IMR-90 (cell line): ENCODE measurements around the gene CCDC120. TPM values are rescaled to one million over a fixed set of nuclear protein-coding genes. Genes with fewer than 3 reads are reported as not detected.

ENCODE experiments used
- ATAC-seq: fragments of 200-7000 bp; cut with Tn5 transposase; 2 replicates; pipeline ENCODE4 v1.9.1; 2020; ENCODE audit warnings: low read depth, mild to moderate bottlenecking, moderate library complexity
- BruUV-seq: library from RNA; stranded (reverse); fragments of 400-500 nt; replicated peaks from 2 replicates; lab custom pipeline; 2021; lab: Mats Ljungman, UMichigan
- CTCF ChIA-PET: fragments of 300-600 bp; formaldehyde crosslinking; extraction: SDS; loops from one replicate; lab custom pipeline; 2021; ENCODE audit warnings: antibody characterized with exemption; lab: Yijun Ruan, JAX
- POLR2A ChIA-PET: fragments of 300-600 bp; sonication (Branson Sonifier 250); formaldehyde crosslinking; loops from one replicate; lab custom pipeline; 2022; ENCODE audit warnings: antibody characterized with exemption; ENCODE audit not compliant: unreplicated experiment; lab: Charles Lee
- DNase-seq: peaks from one replicate; pipeline ENCODE4 v3.0.0; 2013
- H2AFZ ChIP-seq: replicated peaks from 2 replicates; pipeline ENCODE3; 2013; ENCODE audit warnings: low read length, mild to moderate bottlenecking; ENCODE audit not compliant: poor library complexity
- H2AK5ac ChIP-seq: 2 replicates; pipeline ENCODE4 v1.6.1; 2013; ENCODE audit warnings: low read depth, low read length, inconsistent platforms
- H2AK9ac ChIP-seq: replicated peaks from 2 replicates; pipeline ENCODE3; 2013; ENCODE audit warnings: mild to moderate bottlenecking, low read depth, low read length, moderate library complexity; ENCODE audit not compliant: poor library complexity
- H2BK120ac ChIP-seq: 2 replicates; pipeline ENCODE4 v1.6.1; 2013; ENCODE audit warnings: low read depth, low read length, inconsistent platforms
- H2BK15ac ChIP-seq: 3 replicates; pipeline ENCODE4 v1.6.1; 2013; ENCODE audit warnings: low read depth, low read length, inconsistent platforms
- H2BK20ac ChIP-seq: 2 replicates; pipeline ENCODE4 v1.6.1; 2013; ENCODE audit warnings: low read depth, mild to moderate bottlenecking, inconsistent platforms, low read length, moderate library complexity
- H2BK5ac ChIP-seq: 2 replicates; pipeline ENCODE4 v1.6.1; 2013; ENCODE audit warnings: mild to moderate bottlenecking, low read depth, low read length, inconsistent platforms; ENCODE audit not compliant: poor library complexity, severe bottlenecking
- H3K14ac ChIP-seq: replicated peaks from 2 replicates; pipeline ENCODE4 v1.6.1; 2013; ENCODE audit warnings: low read depth, low read length, inconsistent platforms
- H3K18ac ChIP-seq: 2 replicates; pipeline ENCODE4 v1.6.1; 2013; ENCODE audit warnings: low read depth, low read length, control low read depth
- H3K23ac ChIP-seq: 2 replicates; pipeline ENCODE4 v1.6.1; 2013; ENCODE audit warnings: low read depth, low read length, inconsistent platforms
- H3K27ac ChIP-seq: 2 replicates; pipeline ENCODE4 v1.5.1; 2013; ENCODE audit warnings: mild to moderate bottlenecking, control low read depth, low read length; ENCODE audit not compliant: insufficient read depth
- H3K27me3 ChIP-seq: 2 replicates; pipeline ENCODE4 v1.6.1; 2013; ENCODE audit warnings: low read length; ENCODE audit not compliant: control insufficient read depth, insufficient read depth
- H3K36me3 ChIP-seq: 2 replicates; pipeline ENCODE4 v1.6.1; 2013; ENCODE audit warnings: low read length, mixed read lengths; ENCODE audit not compliant: control insufficient read depth, insufficient read depth
- H3K4ac ChIP-seq: 2 replicates; pipeline ENCODE4 v1.6.1; 2013; ENCODE audit warnings: low read depth, low read length, inconsistent platforms
- H3K4me1 ChIP-seq: 2 replicates; pipeline ENCODE4 v1.6.1; 2013; ENCODE audit warnings: low read length, mixed read lengths; ENCODE audit not compliant: control insufficient read depth, insufficient read depth
- H3K4me2 ChIP-seq: 2 replicates; pipeline ENCODE4 v1.6.1; 2013; ENCODE audit warnings: low read depth, mild to moderate bottlenecking, control low read depth, low read length, moderate library complexity
- H3K4me3 ChIP-seq: 2 replicates; pipeline ENCODE4 v1.5.1; 2013; ENCODE audit warnings: low read depth, mild to moderate bottlenecking, control low read depth, low read length, moderate library complexity; ENCODE audit not compliant: insufficient read depth
- H3K56ac ChIP-seq: 2 replicates; pipeline ENCODE4 v1.6.1; 2013; ENCODE audit warnings: low read length, inconsistent platforms; ENCODE audit not compliant: insufficient read depth; ENCODE audit errors: extremely low read depth
- H3K79me1 ChIP-seq, 2 experiments: 2 replicates each; pipeline ENCODE4 v1.6.1; 2013; ENCODE audit warnings: low read length in 2 of 2, inconsistent platforms in 1 of 2, low read depth in 1 of 2
- H3K9ac ChIP-seq: 2 replicates; pipeline ENCODE4 v1.6.1; 2013; ENCODE audit warnings: low read depth, low read length, control low read depth
- H3K9me1 ChIP-seq: 2 replicates; pipeline ENCODE4 v1.6.1; 2013; ENCODE audit warnings: low read length, inconsistent platforms; ENCODE audit not compliant: insufficient read depth
- H3K9me3 ChIP-seq: 2 replicates; pipeline ENCODE4 v1.6.1; 2013; ENCODE audit warnings: low read length; ENCODE audit not compliant: control insufficient read depth, insufficient read depth
- H4K20me1 ChIP-seq: 2 replicates; pipeline ENCODE4 v1.6.1; 2013; ENCODE audit warnings: low read length, inconsistent platforms; ENCODE audit not compliant: insufficient read depth
- H4K5ac ChIP-seq: 2 replicates; pipeline ENCODE4 v1.6.1; 2013; ENCODE audit warnings: mild to moderate bottlenecking, low read depth, low read length, control low read depth
- H4K8ac ChIP-seq, 2 experiments: 2 replicates each; pipeline ENCODE4 v1.6.1; 2013; ENCODE audit warnings: low read depth in 2 of 2, low read length in 2 of 2, control low read depth in 1 of 2, inconsistent platforms in 1 of 2
- H4K91ac ChIP-seq: 2 replicates; pipeline ENCODE4 v1.6.1; 2013; ENCODE audit warnings: low read depth, low read length, inconsistent platforms; ENCODE audit not compliant: insufficient read depth
- CEBPB ChIP-seq: IDR thresholded peaks from 2 replicates; pipeline ENCODE4 v1.6.1; 2012; ENCODE audit warnings: low read depth, low read length, improper control_type of control experiment
- CHD1 ChIP-seq: IDR thresholded peaks from 2 replicates; pipeline ENCODE4 v1.6.1; 2012; ENCODE audit warnings: low read depth, low read length, improper control_type of control experiment
- FOS ChIP-seq: fragments of 150-350 bp; IDR thresholded peaks from 2 replicates; pipeline ENCODE4 v1.6.1; 2016; ENCODE audit warnings: low read depth, low read length
- MAFK ChIP-seq: IDR thresholded peaks from 2 replicates; pipeline ENCODE4 v1.6.1; 2012; ENCODE audit warnings: low read depth, low read length, improper control_type of control experiment
- MXI1 ChIP-seq: IDR thresholded peaks from 2 replicates; pipeline ENCODE4 v1.6.1; 2012; ENCODE audit warnings: low read depth, mild to moderate bottlenecking, low read length, moderate library complexity, borderline replicate concordance
- NFE2L2 ChIP-seq: fragments of 150-350 bp; IDR thresholded peaks from 2 replicates; pipeline ENCODE4 v1.6.1; 2016; ENCODE audit warnings: low read depth, mild to moderate bottlenecking, low read length
- POLR2A ChIP-seq: IDR thresholded peaks from 2 replicates; pipeline ENCODE4 v1.6.1; 2012; ENCODE audit warnings: mild to moderate bottlenecking, low read depth, low read length
- USF2 ChIP-seq: fragments of 150-350 bp; IDR thresholded peaks from 2 replicates; pipeline ENCODE4 v1.6.1; 2017; ENCODE audit warnings: mild to moderate bottlenecking, antibody characterized with exemption, low read length, low read depth
- WGBS, 2 experiments: methylation state at CpG; one replicate each; pipeline versions ENCODE4 v1.1.5 to v1.1.7; 2013; ENCODE audit warnings: missing lambda C conversion rate in 2 of 2; ENCODE audit not compliant: insufficient read length in 1 of 2; ENCODE audit errors: extremely low coverage in 2 of 2; 5-methylcytosine and 5-hydroxymethylcytosine counted together
- dilution Hi-C: fragments of 300-500 bp; cut with HindIII; formaldehyde crosslinking; loops from one replicate; pipeline ENCODE4 v1.14.3; 2018; ENCODE audit warnings: low sequenced_read_pairs; ENCODE audit not compliant: unreplicated experiment
- in situ Hi-C: fragments of 300-500 bp; cut with MboI; formaldehyde crosslinking; loops from 3 replicates; pipeline ENCODE4 v1.14.3; 2019; ENCODE audit warnings: low sequenced_read_pairs, inconsistent platforms, mixed read lengths
- intact Hi-C: fragments of 100-400 bp; cut with micrococcal nuclease; formaldehyde crosslinking; loops from 2 replicates; pipeline ENCODE4 v1.10.0; 2022
- polyA plus RNA-seq, 3 experiments: library from polyadenylated mRNA; depleted of rRNA; stranded (reverse); fragments of >200 nt; gene quantifications; 2 replicates each; pipeline ENCODE4 v1.2.3, GENCODE V29; 2012; ENCODE audit warnings: low replicate concordance in 1 of 3
- total RNA-seq: library from RNA; depleted of rRNA; stranded (reverse); fragments of >200 nt; gene quantifications from 2 replicates; pipeline ENCODE4 v1.2.3, GENCODE V29; 2012

CCDC120 gene
- total and polyA plus RNA-seq, 2 of the 4 experiments (the other 2 are of a cell fraction), result 0.18 to 2.0 TPM

- H4K8ac ChIP-seq, result peak overlapping the region; percentile 52 to 69; a peak in 3 of 4 replicates
- no TSS peak for BruUV-seq
- no peaks in the 10 kb centered on the region for H4K20me1 ChIP-seq
- H3K9me3 ChIP-seq, result no peaks in the 10 kb centered on the region
- DNase-seq, result no peak
- H2AK9ac ChIP-seq, result peak overlapping the region; percentile 90
- no peak overlapping the region; the same call in 1 of the 2 replicates for H4K91ac ChIP-seq
- no peaks in the 10 kb centered on the region for H3K79me1 ChIP-seq
- no peak overlapping the region for H2BK5ac ChIP-seq
- H3K27ac ChIP-seq, result no peak overlapping the region; the same call in 1 of the 2 replicates
- ChIA-PET CTCF (no interaction called here), POLR2A (no interaction called here)
- in situ Hi-C loops (no loop called here), intact Hi-C loops (no loop called here), dilution Hi-C loops (no loop called here)
- H2BK15ac ChIP-seq, result no peak overlapping the region
- H3K4me3 ChIP-seq, result peak overlapping the region; percentile 43
- H3K4me1 ChIP-seq, result no peaks in the 10 kb centered on the region
- no peak overlapping the region; the same call in 1 of the 2 replicates for H3K4me2 ChIP-seq
- H3K27me3 ChIP-seq, result no peaks in the 10 kb centered on the region
- TF ChIP-seq MAFK (no peak), USF2 (no peak), MXI1 (no peak), CHD1 (no peak), FOS (no peak), NFE2L2 (no peak), POLR2A (no peak), CEBPB (no peak)
- no peak overlapping the region for H3K56ac ChIP-seq
- no peak overlapping the region for H3K4ac ChIP-seq
- H4K5ac ChIP-seq, result no peak overlapping the region
- H2BK120ac ChIP-seq, result no peak overlapping the region
- H3K18ac ChIP-seq, result no peak overlapping the region
- no peak overlapping the region for H3K23ac ChIP-seq
- no peaks in the 10 kb centered on the region for H3K36me3 ChIP-seq
- peak overlapping the region; percentile 96 for H2AFZ ChIP-seq
- H2AK5ac ChIP-seq, result no peak overlapping the region
- H3K9ac ChIP-seq, result peak overlapping the region; percentile 22; the same call in 1 of the 2 replicates
- H3K9me1 ChIP-seq, result no peaks in the 10 kb centered on the region
- no peak overlapping the region for H3K14ac ChIP-seq
- no peak for ATAC-seq
- 32% methylated on average over 6 of the region's 9 CpGs; no CpG with 5 or more reads in 1 of the 2 experiments for WGBS, 2 experiments
- H2BK20ac ChIP-seq, result no peak overlapping the region
These were observed 42.8 kb downstream of the CCDC120 start for GRCh38 chrX:49101629-49101984.
